HG02610 (cell line): ENCODE data around the gene TREML1.
"Not testable (repeated sequence)": the region's sequence is repeated elsewhere in the genome, so short reads cannot be mapped to it uniquely, and the experiment has no call there.

Experiments
- ATAC-seq: cut with Tn5 transposase; IDR thresholded peaks from one replicate; pipeline ENCODE4 v1.9.1; 2021; ENCODE audit warnings: mild to moderate bottlenecking, moderate library complexity; ENCODE audit not compliant: unreplicated experiment

Gene TREML1

GRCh38 chr6:41153992-41154625 lies at the start of gene TREML1:
TSS of gene TREML1 (minus strand) at chr6:41154347. CDS start at chr6:41154288, 59 bp downstream.
- no peak for ATAC-seq

GRCh38 chr6:41201764-41202173 lies 47.6 kb upstream of the TREML1 start:
- no peak for ATAC-seq

- no peak for ATAC-seq
Observed at GRCh38 chr6:41200901-41201763, 47.0 kb upstream of the TREML1 start, which contains the start of gene TREML2. TSS of gene TREML2 (minus strand) at chr6:41201149. CDS start at chr6:41201008, 141 bp downstream.

GRCh38 chr6:41200296-41200900 lies 46.3 kb upstream of the TREML1 start:
- peak; percentile 24 for ATAC-seq

- peak; percentile 68 for ATAC-seq
Observed at GRCh38 chr6:41199552-41200246, 45.6 kb upstream of the TREML1 start.

- no peak for ATAC-seq
Observed at GRCh38 chr6:41197234-41197633, 43.1 kb upstream of the TREML1 start.

GRCh38 chr6:41194386-41194785 lies 40.2 kb upstream of the TREML1 start:
- ATAC-seq: no peak

GRCh38 chr6:41193884-41194283 lies 39.7 kb upstream of the TREML1 start:
- no peak for ATAC-seq

GRCh38 chr6:41193171-41193734 lies 39.1 kb upstream of the TREML1 start:
- no peak for ATAC-seq

GRCh38 chr6:41191569-41191968 lies 37.4 kb upstream of the TREML1 start:
- no peak for ATAC-seq

GRCh38 chr6:41190791-41191190 lies 36.6 kb upstream of the TREML1 start:
- ATAC-seq: no peak

GRCh38 chr6:41189967-41190366 lies 35.8 kb upstream of the TREML1 start:
- ATAC-seq: no peak

GRCh38 chr6:41189046-41189445 lies 34.9 kb upstream of the TREML1 start:
- not testable (repeated sequence) for ATAC-seq

GRCh38 chr6:41187924-41188886 lies 34.1 kb upstream of the TREML1 start:
- no peak for ATAC-seq

- no peak for ATAC-seq
Observed at GRCh38 chr6:41186031-41186562, 31.9 kb upstream of the TREML1 start.

GRCh38 chr6:41184761-41185160 lies 30.6 kb upstream of the TREML1 start:
- ATAC-seq: no peak

GRCh38 chr6:41182069-41183034 lies 28.2 kb upstream of the TREML1 start:
- no peak for ATAC-seq

GRCh38 chr6:41181566-41181965 lies 27.4 kb upstream of the TREML1 start:
- no peak for ATAC-seq
